HL-60 (cell line): ENCODE measurements around the gene CFAP61.

Experiments used
- CTCF ChIP-seq: IDR thresholded peaks from one replicate; pipeline ENCODE4 v1.5.1; 2011; ENCODE audit warnings: low read length, control low read depth, inconsistent platforms; ENCODE audit not compliant: insufficient read depth
- POLR2AphosphoS5 ChIP-seq: IDR thresholded peaks from 2 replicates; pipeline ENCODE4 v1.6.1; 2012; ENCODE audit warnings: low read depth
- REST ChIP-seq: IDR thresholded peaks from 2 replicates; pipeline ENCODE4 v1.6.1; 2012; ENCODE audit warnings: low read depth; ENCODE audit not compliant: insufficient replicate concordance

- no peak for TF ChIP-seq CTCF
- TF ChIP-seq POLR2AphosphoS5 = no peak
- TF ChIP-seq REST = no peak
Observed at GRCh38 chr20:20085071-20085470, 32.7 kb downstream of the CFAP61 start.
